ENCODE measurements around the gene XXYLT1. TPM values are rescaled to one million over a fixed set of nuclear protein-coding genes. Genes with fewer than 3 reads are reported as not detected.

XXYLT1 gene
- total and polyA plus RNA-seq, 2 of the 8 experiments (the other 6 are each of a cell fraction or from before 2014, with no cell fraction given), result 18.9 to 23.8 TPM

GRCh38 chr3:195054311-195054710, 216.6 kb downstream of the XXYLT1 start (continued):
- TF ChIP-seq CHD7 (IDR thresholded peaks at IDR 0.05; ENCODE audit: insufficient replicate concordance, low read length) (no peak), TCF12 (IDR thresholded peaks at IDR 0.05; ENCODE audit: low read depth, low read length) (no peak), YY1 (IDR thresholded peaks at IDR 0.05; ENCODE audit: low read depth, low read length) (no peak), RAD21 (IDR thresholded peaks at IDR 0.05 in 1 of 2, conservative IDR thresholded peaks at IDR 0.05 in 1 of 2; ENCODE audit: low read depth in 2 of 2, low read length in 2 of 2) (no peak), ATF3 (IDR thresholded peaks at IDR 0.05; ENCODE audit: insufficient read depth, low read depth, low read length) (no peak), HDAC2 (IDR thresholded peaks at IDR 0.05; ENCODE audit: borderline replicate concordance in 1 of 2, low read depth in 2 of 2, low read length in 2 of 2) (no peak), JUN (IDR thresholded peaks at IDR 0.05; ENCODE audit: low read depth, low read length) (no peak), PHF8 (conservative IDR thresholded peaks at IDR 0.05; ENCODE audit: low read depth, low read length) (no peak), NRF1 (IDR thresholded peaks at IDR 0.05; ENCODE audit: low read depth, low read length) (no peak), EGR1 (IDR thresholded peaks at IDR 0.05; ENCODE audit: borderline replicate concordance, low read depth, low read length) (no peak), CBX5 (IDR thresholded peaks at IDR 0.05; ENCODE audit: low read depth, low read length) (no peak)
